Activated CD8-positive, alpha-beta memory T cell treated with anti-CD3 and anti-CD28 coated beads, Interleukin-2, amount 50 U/mL, for 24 hours (primary cell): Measurements from ENCODE around the gene FAM81A.
"Not testable (repeated sequence)": the region's sequence is repeated elsewhere in the genome, so short reads cannot be mapped to it uniquely, and the experiment has no call there.

Experiments used
- DNase-seq: peaks from one replicate; pipeline ENCODE4 v3.0.0-alpha.2; 2020; ENCODE audit errors: extremely low read depth

FAM81A gene

GRCh38 chr15:59424616-59425015 lies 13.4 kb upstream of the FAM81A start:
- DNase-seq = no peak

- not testable (repeated sequence) for DNase-seq
These were observed 9.1 kb upstream of the FAM81A start for GRCh38 chr15:59428898-59429297.

- no peak for DNase-seq
These were observed 5.6 kb upstream of the FAM81A start for GRCh38 chr15:59432389-59432788.

GRCh38 chr15:59434481-59434880 lies 3.5 kb upstream of the FAM81A start:
- DNase-seq = no peak

- DNase-seq = no peak
These were observed 1.2 kb upstream of the FAM81A start for GRCh38 chr15:59436774-59437141.

- DNase-seq = no peak
These were observed 707 bp upstream of the FAM81A start for GRCh38 chr15:59437142-59437816.

- no peak for DNase-seq
These were observed 772 bp downstream of the FAM81A start for GRCh38 chr15:59438625-59439290.

- no peak for DNase-seq
These were observed 1.6 kb downstream of the FAM81A start for GRCh38 chr15:59439576-59439975.

- DNase-seq = no peak
These were observed 5.5 kb downstream of the FAM81A start for GRCh38 chr15:59443341-59444072.

GRCh38 chr15:59444081-59444835 lies 6.3 kb downstream of the FAM81A start:
- no peak for DNase-seq

- no peak for DNase-seq
These were observed 7.1 kb downstream of the FAM81A start for GRCh38 chr15:59444980-59445545.

GRCh38 chr15:59446232-59446957 lies 8.4 kb downstream of the FAM81A start:
- DNase-seq = no peak

GRCh38 chr15:59447367-59447766 lies 9.4 kb downstream of the FAM81A start:
- no peak for DNase-seq

- no peak for DNase-seq
These were observed 10.9 kb downstream of the FAM81A start for GRCh38 chr15:59448871-59449270.

GRCh38 chr15:59453474-59454215 lies 15.7 kb downstream of the FAM81A start:
- DNase-seq = no peak

- DNase-seq = no peak
These were observed 18.1 kb downstream of the FAM81A start for GRCh38 chr15:59456114-59456513.

GRCh38 chr15:59457103-59457502 lies 19.1 kb downstream of the FAM81A start:
- DNase-seq = no peak

GRCh38 chr15:59461521-59461920 lies 23.5 kb downstream of the FAM81A start:
- DNase-seq = no peak

- no peak for DNase-seq
These were observed 35.2 kb downstream of the FAM81A start for GRCh38 chr15:59473226-59473625.

GRCh38 chr15:59475161-59475560 lies 37.2 kb downstream of the FAM81A start:
- DNase-seq = not testable (repeated sequence)
